Measurements from ENCODE around the gene MAP2K3. TPM values are rescaled to one million over a fixed set of nuclear protein-coding genes. Genes with fewer than 3 reads are reported as not detected.

The MAP2K3 gene
- 38.0 TPM for total RNA-seq (ENCODE audit: unreplicated experiment)
- long read RNA-seq, transcript MAP2K3-202 (12 exons, 2,303 nt): major isoform, 18 of 22 reads
- long read RNA-seq, partial matches to known transcripts: 0 of 22 reads
- long read RNA-seq, other reads (novel, unspliced or antisense): 4 of 22 reads

DNA sequence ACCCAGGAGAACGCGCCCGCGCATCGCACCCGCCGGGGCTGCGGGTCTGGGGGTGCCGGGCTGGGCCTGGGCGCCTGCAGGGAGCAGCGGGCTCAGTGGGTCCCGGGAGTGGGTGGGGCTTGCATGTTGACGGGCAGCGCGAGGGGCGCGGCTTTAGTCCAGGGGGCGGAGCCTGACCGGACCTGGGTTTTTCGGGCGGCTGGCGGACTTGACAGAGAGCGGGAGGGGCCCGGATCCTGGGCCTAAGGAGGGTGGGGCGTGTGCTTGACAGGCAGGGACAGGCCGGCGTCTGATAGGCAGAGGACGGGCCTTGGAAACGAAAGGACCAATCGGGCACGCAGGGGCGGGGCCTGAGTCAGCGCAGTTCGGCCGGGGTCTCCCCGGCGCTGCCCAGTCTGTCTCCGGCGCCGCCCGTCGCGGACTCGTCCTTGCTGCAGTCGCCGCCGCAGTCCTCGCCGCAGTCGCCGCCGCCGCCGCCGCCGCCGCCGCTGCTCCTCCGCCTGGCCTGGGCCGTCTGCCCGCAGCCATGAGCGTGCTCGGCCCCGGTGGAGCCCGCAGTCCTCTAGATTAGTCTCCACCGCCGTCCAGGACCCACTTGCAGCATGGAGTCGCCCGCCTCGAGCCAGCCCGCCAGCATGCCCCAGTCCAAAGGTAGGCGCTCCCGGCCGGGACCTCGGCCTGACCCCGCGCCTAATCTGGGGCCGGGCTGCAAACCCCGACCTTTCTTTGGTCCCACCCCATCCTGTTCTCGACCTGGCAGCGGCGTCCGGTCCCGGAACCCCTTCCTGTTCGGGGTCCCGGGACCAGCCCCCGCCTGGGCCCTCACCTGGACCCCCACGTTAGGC lies at the start of gene MAP2K3:
TSS of gene MAP2K3 (plus strand) at position 393 of the 845 bp plus-strand sequence. CDS start at position 603, 210 bp downstream.
- peak; percentile 99 for DNase-seq
- H3K4me1 Mint-ChIP-seq (ENCODE audit: low read depth, unreplicated experiment): peaks cover 28% of the 10 kb centered on the region
- H3K4me3 Mint-ChIP-seq (ENCODE audit: unreplicated experiment): peak within 1 kb of the TSS; percentile 91
- H3K9me3 Mint-ChIP-seq (ENCODE audit: unreplicated experiment): peaks cover 24% of the 10 kb centered on the region
- peak within 1 kb of the TSS; percentile 77 for H3K27ac Mint-ChIP-seq (ENCODE audit: unreplicated experiment)
- H3K36me3 Mint-ChIP-seq (ENCODE audit: unreplicated experiment): no peaks in the 10 kb centered on the region
- TF ChIP-seq, protein P1, sequence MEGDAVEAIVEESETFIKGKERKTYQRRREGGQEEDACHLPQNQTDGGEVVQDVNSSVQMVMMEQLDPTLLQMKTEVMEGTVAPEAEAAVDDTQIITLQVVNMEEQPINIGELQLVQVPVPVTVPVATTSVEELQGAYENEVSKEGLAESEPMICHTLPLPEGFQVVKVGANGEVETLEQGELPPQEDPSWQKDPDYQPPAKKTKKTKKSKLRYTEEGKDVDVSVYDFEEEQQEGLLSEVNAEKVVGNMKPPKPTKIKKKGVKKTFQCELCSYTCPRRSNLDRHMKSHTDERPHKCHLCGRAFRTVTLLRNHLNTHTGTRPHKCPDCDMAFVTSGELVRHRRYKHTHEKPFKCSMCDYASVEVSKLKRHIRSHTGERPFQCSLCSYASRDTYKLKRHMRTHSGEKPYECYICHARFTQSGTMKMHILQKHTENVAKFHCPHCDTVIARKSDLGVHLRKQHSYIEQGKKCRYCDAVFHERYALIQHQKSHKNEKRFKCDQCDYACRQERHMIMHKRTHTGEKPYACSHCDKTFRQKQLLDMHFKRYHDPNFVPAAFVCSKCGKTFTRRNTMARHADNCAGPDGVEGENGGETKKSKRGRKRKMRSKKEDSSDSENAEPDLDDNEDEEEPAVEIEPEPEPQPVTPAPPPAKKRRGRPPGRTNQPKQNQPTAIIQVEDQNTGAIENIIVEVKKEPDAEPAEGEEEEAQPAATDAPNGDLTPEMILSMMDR (IDR thresholded peaks at IDR 0.05; ENCODE audit: partially characterized antibody, unreplicated experiment): no peak
- H3K27me3 Mint-ChIP-seq (ENCODE audit: unreplicated experiment): peaks cover 15% of the 10 kb centered on the region

DNA sequence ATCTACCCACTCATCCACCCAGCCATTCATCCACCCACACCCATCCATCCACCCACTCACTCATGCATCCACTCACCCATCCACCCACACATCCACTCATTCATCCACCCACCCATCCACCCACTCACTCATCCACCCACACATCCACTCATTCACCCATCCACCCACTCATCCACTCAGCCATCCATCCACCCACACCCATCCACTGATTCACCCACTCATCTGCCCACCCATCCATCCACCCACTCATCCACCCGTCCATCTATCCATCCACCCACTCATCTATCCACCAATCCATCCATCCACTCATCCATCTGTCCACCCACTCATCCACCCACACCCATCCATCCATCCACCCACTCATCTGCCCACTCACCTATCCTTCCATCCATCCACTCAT lies 48.6 kb upstream of the MAP2K3 start:
- TF ChIP-seq, protein P1 (IDR thresholded peaks at IDR 0.05; ENCODE audit: partially characterized antibody, unreplicated experiment): no peak
- DNase-seq: no peak
- H3K27me3 Mint-ChIP-seq (ENCODE audit: unreplicated experiment): peaks cover 11% of the 10 kb centered on the region
- peaks cover 23% of the 10 kb centered on the region for H3K36me3 Mint-ChIP-seq (ENCODE audit: unreplicated experiment)
- peaks cover 26% of the 10 kb centered on the region for H3K4me1 Mint-ChIP-seq (ENCODE audit: low read depth, unreplicated experiment)
- no peak overlapping the region for H3K27ac Mint-ChIP-seq (ENCODE audit: unreplicated experiment)
- peaks cover 20% of the 10 kb centered on the region for H3K9me3 Mint-ChIP-seq (ENCODE audit: unreplicated experiment)
- no peak overlapping the region for H3K4me3 Mint-ChIP-seq (ENCODE audit: unreplicated experiment)

GRCh38 chr17:21239680-21240368 lies 44.7 kb upstream of the MAP2K3 start:
- DNase-seq: no peak
- H3K4me3 Mint-ChIP-seq (ENCODE audit: unreplicated experiment): no peak overlapping the region
- H3K27ac Mint-ChIP-seq (ENCODE audit: unreplicated experiment): peak overlapping the region; percentile 38

GRCh38 chr17:21240369-21241055 lies 44.0 kb upstream of the MAP2K3 start:
- Mint-ChIP-seq H3K36me3 (ENCODE audit: unreplicated experiment) (peaks cover 4% of the 10 kb centered on the region), H3K9me3 (ENCODE audit: unreplicated experiment) (peaks cover 4% of the 10 kb centered on the region), H3K4me1 (ENCODE audit: low read depth, unreplicated experiment) (peaks cover 21% of the 10 kb centered on the region), H3K4me3 (ENCODE audit: unreplicated experiment) (peak overlapping the region; percentile 54), H3K27ac (ENCODE audit: unreplicated experiment) (no peak overlapping the region), H3K27me3 (ENCODE audit: unreplicated experiment) (peaks cover 13% of the 10 kb centered on the region)
- TF ChIP-seq, protein P1 (IDR thresholded peaks at IDR 0.05; ENCODE audit: partially characterized antibody, unreplicated experiment): no peak
- DNase-seq: no peak

More at GRCh38 chr17:21239680-21240368, 44.7 kb upstream of the MAP2K3 start:
- peaks cover 13% of the 10 kb centered on the region for H3K27me3 Mint-ChIP-seq (ENCODE audit: unreplicated experiment)
- TF ChIP-seq, protein P1 (IDR thresholded peaks at IDR 0.05; ENCODE audit: partially characterized antibody, unreplicated experiment): peak; percentile 81
- H3K9me3 Mint-ChIP-seq (ENCODE audit: unreplicated experiment): peaks cover 8% of the 10 kb centered on the region
- H3K4me1 Mint-ChIP-seq (ENCODE audit: low read depth, unreplicated experiment): peaks cover 23% of the 10 kb centered on the region
- H3K36me3 Mint-ChIP-seq (ENCODE audit: unreplicated experiment): peaks cover 4% of the 10 kb centered on the region

Data from glutamatergic neuron (in vitro differentiated cells).